Kidney tubule cell (primary cell): ENCODE measurements around the gene SLC13A4.
"Not testable (repeated sequence)": the region's sequence is repeated elsewhere in the genome, so short reads cannot be mapped to it uniquely, and the experiment has no call there.

Experiments used
- DNase-seq: peaks from one replicate; pipeline ENCODE4 v3.0.0-alpha.2; 2018; ENCODE audit warnings: low spot score

Gene SLC13A4

DNA sequence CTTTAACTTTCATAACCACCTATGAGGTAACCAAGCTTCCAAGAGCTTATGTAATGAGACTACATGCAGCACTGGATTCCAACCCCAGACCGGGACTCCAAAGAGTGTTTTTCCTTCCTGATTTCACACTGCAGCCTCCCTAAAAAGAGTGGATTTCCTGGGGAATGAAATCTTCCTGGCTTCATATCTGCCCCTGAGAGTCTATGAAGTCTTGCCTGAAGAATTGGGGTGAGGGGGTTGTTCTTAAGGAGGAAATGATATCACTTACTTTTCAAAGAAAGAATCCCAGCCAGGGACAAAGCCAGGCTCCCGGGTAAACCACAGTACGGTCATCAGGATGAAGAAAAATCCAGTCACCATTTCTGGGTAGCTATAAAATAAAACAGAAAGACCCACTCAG is 35.9 kb downstream of the SLC13A4 start:
- peak; percentile 50 for DNase-seq

DNA sequence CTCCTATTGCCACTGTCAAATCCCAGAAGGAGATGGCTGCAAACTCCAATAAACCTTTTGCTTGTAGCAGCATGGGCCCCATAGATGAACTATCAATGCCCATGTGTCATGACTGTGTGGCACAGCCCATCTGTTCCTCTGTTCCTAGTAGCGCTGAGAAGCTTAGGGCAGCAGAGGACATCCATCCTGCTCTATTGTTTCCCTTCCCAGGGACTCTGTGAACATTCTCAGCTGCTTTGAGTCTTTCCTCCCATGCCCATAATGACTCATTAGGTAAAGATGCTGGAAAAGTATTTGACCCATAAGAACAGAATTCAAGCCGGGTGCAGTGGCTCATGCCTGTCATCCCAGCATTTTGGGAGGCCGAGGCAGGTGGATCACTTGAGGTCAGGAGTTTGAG is 37.4 kb downstream of the SLC13A4 start:
- peak; percentile 61 for DNase-seq

DNA sequence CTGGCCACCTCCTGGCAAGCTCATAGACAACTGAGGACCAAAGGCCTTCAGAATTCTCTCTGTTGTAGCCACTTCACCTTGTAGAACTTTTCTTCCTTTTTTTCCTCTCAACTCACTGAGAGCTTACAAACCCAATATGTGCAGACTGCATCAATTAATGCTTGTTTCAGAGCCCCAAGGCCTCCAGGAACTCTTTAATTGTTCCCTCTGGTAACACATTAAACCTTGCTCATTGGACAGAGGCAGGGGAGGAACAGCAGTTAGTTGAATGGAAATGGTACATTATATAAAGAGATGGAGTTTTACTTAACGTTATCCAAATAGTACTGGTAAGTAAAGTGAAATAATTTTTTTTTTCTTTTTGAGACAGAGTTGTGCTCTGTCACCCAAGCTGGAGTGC is 40.5 kb downstream of the SLC13A4 start:
- DNase-seq, result no peak

DNA sequence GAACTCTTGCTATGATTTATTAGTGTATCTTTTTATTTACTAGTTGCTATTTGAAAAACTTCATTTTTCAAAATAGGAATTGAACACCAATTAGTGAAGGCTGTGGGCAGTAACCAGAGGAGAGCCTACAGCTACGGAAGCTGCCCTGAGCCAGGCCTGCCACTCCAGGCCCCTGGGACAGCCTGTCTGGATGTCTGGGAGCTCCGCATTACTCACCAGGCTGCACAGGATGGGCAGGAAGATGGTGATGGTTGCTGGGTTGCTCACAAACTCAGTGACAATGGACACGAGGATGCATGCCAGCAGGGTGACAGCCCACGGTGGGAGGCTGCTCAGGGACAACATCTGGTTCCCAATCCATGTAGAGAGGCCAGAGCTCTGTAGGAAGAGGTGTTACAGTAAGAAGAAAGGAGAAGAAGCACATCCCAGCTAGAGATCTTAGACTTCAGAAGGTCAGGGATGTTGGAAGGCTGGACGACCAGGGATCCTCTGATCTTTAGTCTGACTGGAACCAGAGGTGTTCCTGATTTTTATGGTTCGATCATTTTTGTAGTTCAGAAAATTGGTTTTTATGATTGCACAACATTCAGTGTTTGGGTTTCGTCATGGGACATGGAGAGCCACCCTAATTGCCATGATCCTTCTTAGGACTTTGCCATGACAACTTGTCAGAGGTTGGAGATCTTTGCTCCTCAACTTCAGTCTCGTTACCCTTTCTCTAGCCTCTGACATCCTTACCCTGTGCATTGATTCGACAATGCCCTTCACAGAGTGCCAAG is 42.5 kb downstream of the SLC13A4 start:
- DNase-seq, result peak; percentile 71

DNA sequence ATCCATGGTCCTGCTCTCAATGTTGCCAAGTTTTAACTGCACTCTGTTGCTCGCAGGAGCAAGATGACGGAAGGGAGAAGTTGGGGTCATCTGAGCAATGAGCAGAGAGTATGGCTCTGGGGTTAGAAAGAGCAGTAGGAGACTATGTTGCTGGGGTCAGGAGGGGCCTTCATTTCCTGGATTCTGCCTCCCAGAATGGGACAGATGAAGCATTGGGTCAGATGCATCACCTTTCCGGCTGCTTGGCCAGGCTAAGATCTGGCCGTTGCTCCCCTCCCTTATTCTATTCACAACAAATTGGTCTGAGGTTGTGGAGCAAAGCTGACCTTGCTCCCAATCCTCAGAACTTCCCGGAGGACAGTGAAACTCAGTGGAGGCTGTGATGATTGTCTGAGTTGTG is 43.3 kb downstream of the SLC13A4 start:
- no peak for DNase-seq

DNA sequence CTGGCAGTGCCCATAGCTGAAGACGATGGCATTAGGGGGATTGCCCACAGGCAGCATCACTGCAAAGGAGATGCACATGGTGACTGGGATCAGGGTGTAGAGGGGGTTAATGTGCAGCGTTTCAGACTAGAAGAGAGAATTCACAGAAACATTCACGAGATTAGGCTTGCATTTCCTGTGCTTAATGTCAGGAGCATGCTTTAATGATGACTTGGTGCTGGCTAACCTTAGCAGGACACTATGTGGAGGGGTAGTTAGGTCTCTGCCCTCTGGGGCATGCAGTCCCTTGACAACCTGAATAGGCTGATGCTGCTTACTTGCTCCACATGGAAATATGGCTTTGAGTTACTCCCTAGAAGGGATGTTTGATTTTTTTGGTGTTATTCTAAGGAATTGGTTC is 43.9 kb downstream of the SLC13A4 start:
- peak; percentile 81 for DNase-seq

DNA sequence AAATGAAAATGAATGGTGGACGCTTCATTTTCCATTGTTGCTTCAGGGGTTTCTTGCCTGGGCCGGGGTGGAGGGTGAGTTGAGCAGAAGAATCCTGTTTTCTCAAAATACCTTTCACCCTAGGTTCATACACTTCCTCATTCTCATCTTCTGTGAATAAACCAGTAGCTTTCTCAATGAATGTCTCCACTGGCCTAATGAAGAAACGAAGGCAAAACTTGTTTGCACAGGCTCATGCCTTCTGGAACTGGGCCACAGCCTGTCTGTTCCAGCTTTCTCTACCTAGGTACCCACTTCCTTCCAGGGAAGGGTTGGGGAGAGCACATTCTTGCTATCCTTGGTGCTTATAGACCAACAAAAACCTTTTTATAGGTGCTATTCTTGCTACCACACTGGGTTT is 44.4 kb downstream of the SLC13A4 start:
- peak; percentile 36 for DNase-seq

DNA sequence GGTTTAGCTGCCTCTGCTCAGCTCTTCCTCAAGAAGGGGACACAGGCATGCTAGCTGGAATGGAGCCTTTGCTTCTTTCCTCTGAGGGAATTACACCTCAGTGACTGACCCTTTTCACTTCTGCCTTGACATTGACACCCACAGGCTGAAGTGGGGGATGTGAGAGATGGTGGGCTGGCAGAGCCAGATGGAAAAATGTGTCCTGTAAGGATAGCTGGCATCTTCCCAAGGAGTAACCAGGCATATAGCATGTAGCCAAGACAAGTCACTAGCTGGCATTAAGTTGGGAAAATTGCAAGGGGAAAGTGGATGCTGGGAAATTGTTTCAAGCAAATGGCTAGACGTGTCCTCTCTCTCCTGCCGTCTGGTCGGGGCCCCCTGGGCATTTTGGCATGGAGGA is 45.8 kb downstream of the SLC13A4 start:
- DNase-seq, result peak; percentile 20

DNA sequence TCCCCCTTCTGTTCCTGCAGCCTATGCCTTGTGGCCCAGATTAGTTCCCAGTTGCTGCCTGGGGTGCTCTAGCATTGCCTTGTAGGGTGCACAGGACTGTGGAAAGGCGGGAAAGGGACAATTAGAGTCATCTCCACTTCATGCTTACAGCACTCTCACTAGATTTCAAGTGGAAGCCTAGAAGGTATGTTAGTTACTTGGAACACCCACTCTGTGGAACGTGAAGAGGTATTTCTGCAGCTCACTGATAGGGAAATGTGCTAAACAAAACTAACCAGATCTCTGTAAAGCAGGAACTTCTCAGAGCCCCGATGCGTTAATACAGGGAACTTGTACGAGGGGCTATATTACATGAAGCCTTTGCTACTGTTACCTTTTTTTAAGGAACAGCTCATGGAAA is 46.2 kb downstream of the SLC13A4 start:
- no peak for DNase-seq

DNA sequence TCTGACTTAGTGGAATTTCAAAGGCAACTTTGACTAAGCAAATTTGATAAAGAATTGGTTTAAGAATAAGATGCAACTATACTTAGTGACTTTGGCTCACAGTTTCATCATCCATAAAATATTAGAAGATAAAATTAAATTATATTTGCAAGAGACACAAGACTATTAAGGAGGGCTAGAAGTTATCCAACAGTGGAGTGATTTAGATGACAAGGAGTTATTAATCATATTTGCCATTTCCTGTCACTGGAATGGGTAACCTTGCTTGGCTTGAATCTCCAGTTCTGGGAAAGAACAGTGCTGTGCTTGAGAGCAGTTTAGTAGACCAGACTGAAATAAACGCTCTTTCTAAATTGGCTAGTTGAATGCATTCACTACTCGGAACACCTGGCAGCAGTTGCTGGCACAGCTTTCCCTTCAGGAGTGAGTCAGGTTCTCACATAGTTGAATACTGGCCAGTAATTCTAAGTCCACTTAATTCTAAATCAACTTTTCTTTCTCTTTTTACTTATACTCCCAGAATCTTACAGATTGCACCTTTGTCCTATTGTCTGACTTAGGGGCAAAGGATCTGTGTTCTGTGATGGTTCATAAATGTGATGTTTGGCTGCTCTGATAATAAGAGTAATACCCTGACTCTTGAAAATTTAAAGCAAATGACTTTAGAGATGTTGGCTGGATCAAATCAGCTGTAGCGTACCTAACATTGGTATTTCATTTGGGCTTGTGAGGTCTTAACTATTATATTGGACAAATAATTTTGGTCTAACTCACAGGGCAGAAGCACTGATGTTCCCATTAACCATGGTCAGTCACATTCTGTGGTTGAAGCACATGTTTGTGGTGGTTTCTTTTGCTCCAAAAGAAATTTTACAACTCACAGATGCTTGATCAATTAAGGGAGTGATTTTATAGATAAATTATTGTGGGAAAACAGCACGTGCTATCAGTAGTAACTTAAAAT is 49.1 kb downstream of the SLC13A4 start:
- DNase-seq, result peak; percentile 74

DNA sequence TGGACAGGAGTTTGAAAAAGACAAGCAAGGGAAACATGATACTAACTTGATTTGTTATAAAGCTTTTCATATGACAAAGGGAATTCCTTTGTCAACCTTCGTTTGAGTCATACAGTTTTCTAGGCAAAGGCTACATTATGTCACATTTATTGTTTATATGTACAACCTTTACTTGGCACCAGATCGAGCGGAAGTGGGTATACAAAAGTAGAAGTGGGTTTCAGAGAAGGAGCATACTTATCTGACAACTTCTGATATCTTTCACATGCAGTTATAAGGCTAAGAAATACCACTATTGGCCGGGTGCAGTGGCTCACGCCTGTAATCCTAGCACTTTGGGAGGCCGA is 54.7 kb downstream of the SLC13A4 start:
- DNase-seq, result no peak

DNA sequence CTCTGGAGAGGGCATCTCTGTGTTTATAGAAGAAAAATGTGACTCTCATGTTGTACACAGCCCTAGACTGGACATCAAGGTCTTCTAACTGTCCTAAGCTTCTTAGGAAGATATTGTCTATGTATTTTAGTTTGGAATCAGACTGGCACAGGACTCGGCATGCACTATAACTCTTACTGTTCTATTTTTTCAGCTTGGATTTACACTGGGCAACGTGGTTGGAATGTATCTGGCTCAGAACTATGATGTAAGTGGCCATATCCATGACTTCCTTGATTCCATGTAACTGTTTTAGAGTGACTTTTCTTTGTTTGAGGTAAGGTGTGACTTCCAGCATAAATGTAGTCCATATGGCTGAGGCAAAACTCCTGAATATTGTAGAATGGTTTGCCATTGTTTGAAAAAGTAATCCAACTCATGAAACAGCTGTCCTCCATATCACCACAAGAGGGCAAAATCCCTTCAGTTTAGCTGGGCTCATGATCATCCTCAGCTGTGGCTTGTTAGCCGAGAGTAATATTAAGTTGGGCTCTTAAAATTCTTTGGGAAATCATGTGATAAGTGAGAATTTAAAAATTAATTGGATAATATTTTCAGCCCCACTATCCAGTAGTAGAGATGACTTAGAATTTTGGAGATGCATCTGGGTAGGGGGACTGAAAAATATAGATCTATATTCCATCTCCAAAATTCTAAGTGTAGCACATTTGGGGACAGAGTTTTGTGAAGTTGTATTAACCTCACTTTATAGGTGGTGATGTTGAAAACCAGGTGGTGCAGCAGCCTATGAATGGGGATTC is 55.2 kb downstream of the SLC13A4 start:
- peak; percentile 64 for DNase-seq

DNA sequence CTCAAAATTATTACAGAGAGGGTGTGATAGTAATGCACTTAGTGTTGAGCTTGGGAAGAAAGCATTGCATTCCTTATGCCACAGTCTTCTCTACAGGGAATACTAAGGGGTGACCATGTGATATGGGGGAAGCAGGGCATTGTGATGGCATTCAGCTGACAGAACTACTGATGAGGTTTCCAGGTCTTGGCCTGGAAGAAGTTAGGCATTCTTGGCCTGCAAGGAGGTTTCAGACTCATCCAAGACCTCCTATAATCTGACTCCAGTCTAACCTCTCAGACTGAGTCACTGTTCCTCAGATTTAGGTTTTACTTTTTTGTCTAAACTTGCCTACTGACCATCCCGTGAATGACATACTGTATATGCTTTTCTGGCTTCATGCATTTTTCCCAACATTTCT is 57.8 kb downstream of the SLC13A4 start:
- peak; percentile 45 for DNase-seq

DNA sequence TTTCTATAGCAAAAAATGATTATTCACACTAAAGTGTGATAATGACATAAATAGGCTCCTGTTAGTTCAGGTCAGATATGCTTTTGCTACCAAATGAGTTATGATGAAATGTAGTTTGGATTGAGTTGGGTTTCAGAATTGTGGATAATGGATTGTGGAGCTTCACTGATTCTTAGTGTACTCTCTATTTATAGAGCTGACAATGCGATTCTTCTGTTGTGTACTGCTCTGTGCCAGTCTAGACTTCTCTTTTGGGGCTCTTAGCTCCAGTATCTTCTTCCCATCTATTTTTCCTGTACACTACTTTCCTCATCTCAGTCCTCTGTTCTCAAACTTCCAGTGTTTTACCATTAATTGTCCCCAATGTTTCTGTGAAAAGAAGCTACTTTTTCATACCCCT is 58.2 kb downstream of the SLC13A4 start:
- no peak for DNase-seq

DNA sequence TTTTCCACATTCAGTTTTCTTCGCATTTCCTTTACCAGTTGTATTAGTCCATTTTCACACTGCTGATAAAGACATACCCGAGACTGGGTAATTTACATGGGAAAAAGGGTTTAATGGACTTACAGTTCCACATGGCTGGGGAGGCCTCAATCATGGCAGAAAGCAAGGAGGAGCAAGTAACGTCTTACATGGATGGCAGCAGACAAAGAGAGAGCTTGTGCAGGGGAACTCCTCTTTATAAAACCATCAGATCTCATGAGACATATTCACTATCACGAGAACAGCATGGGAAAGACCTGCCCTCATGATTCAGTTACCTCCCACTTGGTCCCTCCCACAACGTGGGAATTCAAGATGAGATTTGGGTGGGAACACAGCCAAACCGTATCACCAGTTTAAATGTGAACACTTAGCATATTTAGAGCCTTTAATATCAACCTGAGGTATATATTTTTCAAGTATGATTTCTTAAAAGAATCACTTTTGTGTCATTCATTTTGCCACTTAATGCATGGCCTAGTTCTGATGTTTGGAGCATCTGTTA is 59.1 kb downstream of the SLC13A4 start:
- not testable (repeated sequence) for DNase-seq

DNA sequence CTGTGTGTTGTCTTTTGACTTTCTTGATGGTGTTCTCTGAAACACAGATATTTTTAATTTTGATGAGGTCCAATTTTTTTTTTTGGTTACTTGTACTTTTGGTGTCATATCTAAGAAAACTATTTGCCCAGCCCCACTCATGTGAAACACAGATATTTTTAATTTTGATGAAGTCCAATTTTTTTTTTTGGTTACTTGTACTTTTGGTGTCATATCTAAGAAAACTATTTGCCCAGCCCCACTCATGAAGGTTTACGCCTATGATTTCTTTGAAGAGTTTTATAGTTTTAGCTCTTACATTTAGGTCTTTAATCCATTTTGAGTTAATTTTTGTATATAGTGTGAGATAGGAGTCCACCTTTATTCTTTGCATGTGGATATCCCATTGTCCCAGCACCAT is 60.4 kb downstream of the SLC13A4 start:
- not testable (repeated sequence) for DNase-seq

DNA sequence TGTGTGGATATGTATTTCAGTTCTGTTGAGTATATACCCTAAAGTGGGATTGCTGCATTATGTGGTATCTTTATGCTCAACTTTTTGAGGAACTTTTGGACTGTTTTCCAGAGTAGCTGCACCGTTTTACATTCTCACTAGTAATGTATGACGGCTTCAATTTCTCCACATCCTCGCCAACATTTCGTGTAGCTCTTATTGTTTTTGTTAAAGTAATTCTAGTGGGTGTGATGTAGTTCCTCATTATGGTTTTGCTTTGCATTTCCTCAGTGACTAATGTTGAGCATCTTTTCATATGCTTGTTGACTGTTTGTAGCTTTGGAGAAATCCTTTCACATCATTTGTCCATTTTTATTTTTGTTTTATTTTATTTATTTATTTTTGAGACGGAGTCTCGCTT is 61.1 kb downstream of the SLC13A4 start:
- no peak for DNase-seq

DNA sequence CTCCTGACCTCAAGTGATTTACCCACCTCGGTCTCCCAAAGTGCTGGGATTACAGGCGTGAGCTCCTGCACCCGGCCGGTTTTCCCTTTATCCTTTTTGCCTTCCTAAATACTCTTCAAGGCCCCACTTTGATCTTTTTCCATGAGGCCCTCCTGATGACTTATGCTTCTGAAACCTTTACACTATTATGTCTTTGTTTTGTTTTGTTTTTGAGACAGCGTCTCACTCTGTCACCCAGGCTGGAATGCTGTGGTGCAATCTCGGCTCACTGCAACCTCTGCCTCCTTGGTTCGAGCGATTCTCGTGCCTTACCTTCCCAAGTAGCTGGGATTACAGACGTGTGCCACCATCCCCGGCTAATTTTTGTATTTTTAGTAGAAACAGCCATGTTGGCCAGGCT is 61.8 kb downstream of the SLC13A4 start:
- no peak for DNase-seq

DNA sequence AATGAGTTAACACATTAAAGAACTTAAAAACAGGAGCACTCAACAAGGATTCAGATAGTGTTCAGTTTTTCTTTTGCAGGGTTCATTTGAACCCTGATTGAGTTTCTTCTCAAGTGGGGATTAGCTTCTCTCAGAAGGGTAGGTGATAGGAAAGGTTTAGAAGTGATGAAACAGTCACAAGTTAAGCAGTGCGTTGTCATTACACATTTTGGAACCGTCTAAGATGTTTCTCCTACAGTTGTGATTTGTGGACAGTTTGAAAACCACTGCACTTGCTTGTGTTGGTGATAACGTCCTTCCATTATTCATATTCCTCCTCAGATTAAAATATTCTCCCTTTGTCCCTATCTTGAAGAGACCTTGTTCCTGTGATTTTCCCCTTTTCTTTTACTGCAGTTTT is 62.9 kb downstream of the SLC13A4 start:
- no peak for DNase-seq

DNA sequence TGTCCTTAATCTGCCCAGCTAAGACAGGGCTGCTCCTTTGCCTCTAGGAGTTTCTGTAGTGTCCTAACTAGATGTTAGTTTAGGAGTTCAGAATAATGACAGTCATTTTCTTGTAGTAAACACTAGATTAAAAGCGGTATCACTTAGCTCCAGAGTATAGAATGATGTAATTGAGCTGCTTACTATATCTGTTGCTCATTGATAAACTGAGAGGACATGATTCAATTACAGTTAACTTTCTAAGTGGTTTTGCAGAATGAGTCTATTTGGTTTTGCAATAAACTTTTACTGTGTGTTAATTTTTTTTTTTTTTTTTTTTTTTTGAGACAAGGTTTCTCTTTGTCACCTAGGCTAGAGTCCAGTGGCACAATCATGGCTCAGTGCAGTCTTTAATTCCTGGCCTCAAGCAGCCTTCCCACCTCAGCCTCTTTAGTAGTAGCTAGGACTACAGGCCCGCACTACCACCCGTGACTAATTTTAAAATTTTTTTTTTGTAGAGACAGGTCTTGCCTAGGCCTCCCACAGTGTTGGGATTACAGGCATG is 63.9 kb downstream of the SLC13A4 start:
- no peak for DNase-seq

DNA sequence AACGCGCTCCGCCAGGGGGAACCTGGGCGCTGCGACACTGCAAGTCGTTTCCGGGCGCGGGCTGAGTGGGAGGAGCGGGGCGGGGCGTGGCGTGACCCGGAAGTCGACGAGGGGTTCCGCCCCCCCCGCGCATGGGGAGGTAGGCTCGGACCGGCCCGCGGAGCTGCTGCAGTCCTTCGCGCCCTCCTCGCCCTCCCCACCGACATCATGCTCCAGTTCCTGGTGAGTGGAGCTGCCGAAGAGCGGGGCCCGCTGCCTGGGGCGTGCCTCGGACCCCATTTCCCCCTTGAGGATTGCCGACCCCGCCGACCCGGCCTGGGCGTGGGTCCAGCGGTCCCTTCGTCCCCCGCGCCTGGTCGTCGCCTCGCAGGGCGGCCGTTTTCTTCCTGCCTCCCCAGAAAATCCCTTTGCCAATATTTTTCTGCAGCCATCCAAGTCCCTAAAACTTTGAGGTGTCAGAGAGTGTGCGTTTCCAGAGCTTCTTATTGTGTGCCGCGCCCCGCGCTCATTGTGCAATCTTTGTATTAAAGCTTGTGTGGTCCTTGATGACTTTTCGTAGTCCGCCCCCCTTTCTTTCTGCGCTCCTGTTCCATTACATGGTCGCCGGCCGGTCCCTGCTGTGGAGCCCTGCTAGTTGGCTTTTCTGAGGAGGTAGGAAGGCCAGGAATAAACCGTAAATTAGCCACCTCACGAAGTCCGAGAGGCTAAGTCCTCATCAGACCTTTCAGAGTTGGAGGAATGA is 65.4 kb downstream of the SLC13A4 start, which contains the start of gene STMP1:
TSS of gene STMP1 (plus strand) at position 142 of the 742 bp plus-strand sequence.
- peak; percentile 94 for DNase-seq
